K562 (cell line): ENCODE results near the gene STUB1. TPM values are rescaled to one million over a fixed set of nuclear protein-coding genes. Genes with fewer than 3 reads are reported as not detected.

ENCODE experiments used
- ATAC-seq: fragments of 200-7000 bp; cut with Tn5 transposase; 3 replicates; pipeline ENCODE4 v1.9.1; 2020; ENCODE audit warnings: moderate library complexity
- BruUV-seq: library from RNA; stranded (reverse); fragments of 400-500 nt; replicated peaks from 2 replicates; lab custom pipeline; 2021; lab: Mats Ljungman, UMichigan
- CTCF ChIA-PET: fragments of 300-600 bp; formaldehyde crosslinking; extraction: SDS; loops from one replicate; lab custom pipeline; 2021; ENCODE audit warnings: low intra/inter-chr PET ratio; lab: Yijun Ruan, JAX
- POLR2A ChIA-PET: fragments of 300-600, 350-650 bp; sonication (Branson Sonifier 250); formaldehyde crosslinking; extraction: SDS; loops from one replicate; lab custom pipeline; 2021; ENCODE audit warnings: antibody characterized with exemption, inconsistent platforms; lab: Yijun Ruan, JAX
- DNase-seq, 4 experiments: peaks; one replicate each; pipeline versions ENCODE4 v3.0.0 to v3.0.0-alpha.2; 2011 to 2018; ENCODE audit warnings: low spot score in 3 of 4, mixed read lengths in 3 of 4; ENCODE audit errors: extremely low read depth in 1 of 4
- FAIRE-seq: peaks from 2 replicates; lab custom pipeline; 2011; peaks lifted over from hg19 to GRCh38; lab: Jason Lieb, UNC
- H2AFZ ChIP-seq: 2 replicates; pipeline ENCODE4 v1.6.0; 2011; ENCODE audit warnings: low read depth, low read length, control low read depth, inconsistent platforms
- H3K27ac ChIP-seq: fragments of 200-600 bp; 3 replicates; pipeline ENCODE4 v1.8.0; 2011; ENCODE audit warnings: low read depth, mild to moderate bottlenecking, control low read depth, inconsistent platforms, low read length, moderate library complexity, mixed read lengths; ENCODE audit errors: extremely low read depth
- H3K27me3 ChIP-seq, 2 experiments: fragments of 300-600 bp in 1 of 2; 2 replicates in 1 of 2; 3 replicates in 1 of 2; pipeline versions ENCODE4 v1.6.0 to v1.8.0; 2011; ENCODE audit warnings: inconsistent platforms in 2 of 2, low read length in 2 of 2, mild to moderate bottlenecking in 1 of 2, mixed read lengths in 1 of 2, moderate library complexity in 1 of 2; ENCODE audit not compliant: control insufficient read depth in 2 of 2, insufficient read depth in 2 of 2
- H3K36me3 ChIP-seq: fragments of 300-600 bp; 3 replicates; pipeline ENCODE4 v1.8.0; 2011; ENCODE audit warnings: mild to moderate bottlenecking, low read length, inconsistent platforms; ENCODE audit not compliant: control insufficient read depth, insufficient read depth
- H3K4me1 ChIP-seq, 2 experiments: fragments of 200-600 bp in 1 of 2; replicated peaks in 1 of 2; 2 replicates in 1 of 2; 3 replicates in 1 of 2; pipeline versions ENCODE4 v1.5.1 to v1.8.0; 2011; ENCODE audit warnings: inconsistent platforms in 2 of 2, low read length in 2 of 2, mild to moderate bottlenecking in 1 of 2, mixed read lengths in 1 of 2, moderate library complexity in 1 of 2; ENCODE audit not compliant: control insufficient read depth in 2 of 2, insufficient read depth in 2 of 2
- H3K4me2 ChIP-seq: 2 replicates; pipeline ENCODE4 v1.6.1; 2011; ENCODE audit warnings: low read length, control low read depth, inconsistent platforms, mixed read lengths; ENCODE audit not compliant: insufficient read depth
- H3K4me3 ChIP-seq: fragments of 200-600 bp; sonication (generic), shearing (Covaris generic); 2 replicates; pipeline ENCODE4 v1.5.1; 2016; ENCODE audit warnings: control low read depth, inconsistent platforms
- H3K79me2 ChIP-seq: fragments of 200-600 bp; 3 replicates; pipeline ENCODE4 v1.8.0; 2011; ENCODE audit warnings: low read length, inconsistent platforms; ENCODE audit not compliant: control insufficient read depth, insufficient read depth
- H3K9ac ChIP-seq, 2 experiments: 2 replicates each; pipeline versions ENCODE4 v1.6.0 to v1.6.1; 2011; ENCODE audit warnings: low read depth in 2 of 2, low read length in 2 of 2, control low read depth in 1 of 2, inconsistent platforms in 1 of 2, mild to moderate bottlenecking in 1 of 2, mixed read lengths in 1 of 2; ENCODE audit not compliant: insufficient read depth in 1 of 2
- H3K9me1 ChIP-seq: one replicate; pipeline ENCODE4 v1.6.0; 2011; ENCODE audit warnings: inconsistent platforms, mild to moderate bottlenecking, low read length, moderate library complexity; ENCODE audit not compliant: control insufficient read depth, insufficient read depth
- H3K9me3 ChIP-seq: replicated peaks from 2 replicates; pipeline ENCODE4 v1.5.1; 2011; ENCODE audit warnings: low read depth, low read length, inconsistent platforms; ENCODE audit not compliant: control insufficient read depth, insufficient read depth
- H4K20me1 ChIP-seq: replicated peaks from 2 replicates; pipeline ENCODE4 v1.6.1; 2011; ENCODE audit warnings: low read length, inconsistent platforms, mixed read lengths; ENCODE audit not compliant: control insufficient read depth, insufficient read depth
- GATAD2B ChIP-seq: fragments of 450-650 bp; IDR thresholded peaks from 2 replicates; pipeline ENCODE4 v1.6.1; 2017; ENCODE audit warnings: mild to moderate bottlenecking, borderline replicate concordance
- SRF ChIP-seq, 2 experiments: fragments of 250-450, 450-650 bp in 1 of 2; sonication (Bioruptor Pico) in 1 of 2; sonication (generic) in 1 of 2; formaldehyde crosslinking; IDR thresholded peaks; 2 replicates each; pipeline versions ENCODE4 v1.5.0 to v1.5.1; 2020 to 2022; ENCODE audit warnings: mild to moderate bottlenecking in 1 of 2, missing genetic modification reagents in 1 of 2
- SUPT5H ChIP-seq: fragments of 450-650 bp; IDR thresholded peaks from 2 replicates; pipeline ENCODE4 v1.6.1; 2016
- ZNF274 ChIP-seq: IDR thresholded peaks from 2 replicates; pipeline ENCODE4 v1.6.1; 2011; ENCODE audit warnings: low read depth, mild to moderate bottlenecking, low read length, moderate library complexity, borderline replicate concordance
- ZNF354B ChIP-seq: fragments of 250-450 bp; sonication (Bioruptor Pico); IDR thresholded peaks from 2 replicates; pipeline ENCODE4 v1.4.0; 2020
- WGBS: fragments of 100-300 bp; shearing (Covaris generic); methylation state at CpG from one replicate; pipeline ENCODE4 v1.1.6; 2016; ENCODE audit warnings: low coverage, mixed read lengths; ENCODE audit not compliant: insufficient coverage; ENCODE audit errors: missing lambda C conversion rate; 5-methylcytosine and 5-hydroxymethylcytosine counted together
- in situ Hi-C: fragments of 300-500 bp; cut with MboI; formaldehyde crosslinking; loops from 4 replicates; pipeline ENCODE4 v1.15.0; 2018; ENCODE audit warnings: inconsistent platforms, mixed read lengths
- intact Hi-C: fragments of 100-400 bp; cut with micrococcal nuclease; formaldehyde crosslinking; loops from 2 replicates; pipeline ENCODE4 v1.14.2; 2022
- polyA plus RNA-seq, 8 experiments: library from polyadenylated mRNA; depleted of rRNA in 4 of 8; stranded (reverse) in 5 of 8; unstranded in 3 of 8; fragments of >200 nt; fragmentation: Nextera tagmentation in 2 of 8; fragmentation: Illumina TruSeq in 1 of 8; extraction: Ambion mirVana in 2 of 8; extraction: Trizol in 1 of 8; gene quantifications; 2 replicates each; pipeline versions ENCODE4 v1.2.1 to v1.2.3, GENCODE V29; 2011 to 2014; ENCODE audit warnings: inconsistent platforms in 1 of 8, missing spikeins in 1 of 8
- total RNA-seq, 7 experiments: library from RNA; depleted of rRNA in 6 of 7; stranded (reverse); fragments of >200 nt in 6 of 7; fragmentation: Illumina TruSeq in 2 of 7; extraction: Trizol in 2 of 7; gene quantifications; 2 replicates each; pipeline versions ENCODE4 v1.2.1 to v1.2.3, GENCODE V29; 2011 to 2021; ENCODE audit warnings: low replicate concordance in 1 of 7
- TF ChIP-seq, protein P1 (sequence below): fragments of 250-450 bp; sonication (Bioruptor Pico); IDR thresholded peaks from 2 replicates; pipeline ENCODE4 v1.5.0; 2021

The STUB1 gene
- total and polyA plus RNA-seq, 9 of the 15 experiments (the other 6 are each of a cell fraction or from before 2014, with no cell fraction given): 10.6 to 251 (median 152) TPM

DNA sequence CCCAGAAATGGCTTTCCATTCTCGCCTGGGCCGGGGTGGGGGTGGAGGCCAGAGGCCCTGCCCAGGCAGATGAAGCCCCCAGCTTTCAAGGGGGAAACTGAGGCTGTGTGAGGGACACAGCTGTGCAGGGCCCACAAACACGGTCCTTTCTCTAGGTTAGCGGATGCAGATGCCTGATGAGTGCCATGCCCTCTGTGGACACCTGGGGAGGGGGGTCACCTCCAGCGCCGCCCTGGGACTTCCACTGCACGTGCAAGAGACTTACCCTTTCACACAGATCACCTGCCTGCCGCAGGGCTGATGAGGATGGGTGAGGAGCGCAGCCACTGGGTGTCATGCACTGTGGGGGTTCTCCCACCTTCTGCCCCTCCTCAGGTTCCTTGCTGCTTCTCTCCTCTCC is 38.2 kb downstream of the STUB1 start:
- Histone ChIP-seq H3K9me3 (no peaks in the 10 kb centered on the region), H3K36me3 (peaks cover 27% of the 10 kb centered on the region; the same call in 2 of the 3 replicates), H3K4me1 (peaks cover 17 to 98% of the 10 kb centered on the region in 2 experiments; a peak in 4 of 5 replicates), H3K4me3 (no peak overlapping the region), H3K9me1 (peaks cover 3% of the 10 kb centered on the region), H3K4me2 (no peak overlapping the region), H3K9ac (peak overlapping the region in 1 of 2 experiments; percentile 70; a peak in 2 of 4 replicates), H3K27me3 (no peaks in the 10 kb centered on the region), H3K79me2 (peaks cover 54% of the 10 kb centered on the region), H4K20me1 (no peaks in the 10 kb centered on the region; the same call in 1 of the 2 replicates), H2AFZ (no peak overlapping the region), H3K27ac (no peak overlapping the region)
- intact Hi-C loops: no loop called here
- WGBS: 88% methylated on average over 7 of the region's 9 CpGs
- no peak for ATAC-seq
- BruUV-seq: no TSS peak
- DNase-seq: no peak
- in situ Hi-C loops: loop anchor here (10.0 kb wide), 1 partner anchor 336 kb away; no protein-coding TSS in a partner anchor
- FAIRE-seq: no peak
- ChIA-PET POLR2A (interaction anchor here (1.0 kb wide), 1 partner anchor 21 kb away, joined by 3 read pairs; no protein-coding TSS in a partner anchor), CTCF (no interaction called here)
- TF ChIP-seq ZNF274 (no peak), SRF (CRISPR knock-in tag; IDR thresholded peaks at IDR 0.05) (no peak), GATAD2B (no peak), SUPT5H (peak; percentile 13; the same call in 1 of the 2 replicates), ZNF354B (CRISPR knock-in tag) (no peak)
- TF ChIP-seq, protein P1, sequence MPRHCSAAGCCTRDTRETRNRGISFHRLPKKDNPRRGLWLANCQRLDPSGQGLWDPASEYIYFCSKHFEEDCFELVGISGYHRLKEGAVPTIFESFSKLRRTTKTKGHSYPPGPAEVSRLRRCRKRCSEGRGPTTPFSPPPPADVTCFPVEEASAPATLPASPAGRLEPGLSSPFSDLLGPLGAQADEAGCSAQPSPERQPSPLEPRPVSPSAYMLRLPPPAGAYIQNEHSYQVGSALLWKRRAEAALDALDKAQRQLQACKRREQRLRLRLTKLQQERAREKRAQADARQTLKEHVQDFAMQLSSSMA (CRISPR knock-in tag): no peak
